GM12878 (cell line): ENCODE measurements around the gene FRYL. TPM values are rescaled to one million over a fixed set of nuclear protein-coding genes. Genes with fewer than 3 reads are reported as not detected.

Experiments used
- ATAC-seq: fragments of 200-7000 bp; cut with Tn5 transposase; 3 replicates; pipeline ENCODE4 v1.9.1; 2020; ENCODE audit warnings: mild to moderate bottlenecking, moderate library complexity
- BruUV-seq: library from RNA; stranded (reverse); fragments of 400-500 nt; replicated peaks from 2 replicates; lab custom pipeline; 2021; lab: Mats Ljungman, UMichigan
- CTCF ChIA-PET: fragments of 300-600 bp; sonication (Branson Sonifier 250); formaldehyde crosslinking; extraction: SDS; loops from one replicate; lab custom pipeline; 2021; ENCODE audit warnings: inconsistent platforms; lab: Yijun Ruan, JAX
- POLR2A ChIA-PET: fragments of 350-600 bp; formaldehyde crosslinking; extraction: SDS; loops from one replicate; lab custom pipeline; 2021; ENCODE audit warnings: inconsistent platforms; lab: Charles Lee
- RAD21 ChIA-PET: fragments of 300-600 bp; sonication (Branson Sonifier 250); formaldehyde crosslinking; loops from one replicate; lab custom pipeline; 2023; ENCODE audit warnings: antibody characterized with exemption; ENCODE audit not compliant: unreplicated experiment; lab: Charles Lee
- SMC1A ChIA-PET: fragments of 300-600 bp; sonication (Branson Sonifier 250); formaldehyde crosslinking; loops from one replicate; lab custom pipeline; 2023; ENCODE audit not compliant: unreplicated experiment, uncharacterized antibody; lab: Charles Lee
- DNase-seq: peaks from one replicate; pipeline ENCODE4 v3.0.0-alpha.2; 2011; ENCODE audit warnings: low read depth, low spot score
- FAIRE-seq: peaks from 3 replicates; lab custom pipeline; 2011; peaks lifted over from hg19 to GRCh38; lab: Jason Lieb, UNC
- H2AFZ ChIP-seq: 2 replicates; pipeline ENCODE4 v1.6.0; 2011; ENCODE audit warnings: low read depth, low read length, control low read depth; ENCODE audit not compliant: control insufficient read depth
- H3K27ac ChIP-seq: 2 replicates; pipeline ENCODE4 v1.5.1; 2011; ENCODE audit warnings: control low read depth; ENCODE audit not compliant: control insufficient read depth, insufficient read depth
- H3K27me3 ChIP-seq, 2 experiments: replicated peaks in 1 of 2; 2 replicates each; pipeline versions ENCODE4 v1.6.0 to v1.6.1; 2011; ENCODE audit warnings: low read length in 1 of 2; ENCODE audit not compliant: control insufficient read depth in 2 of 2, insufficient read depth in 2 of 2
- H3K36me3 ChIP-seq, 2 experiments: 2 replicates each; pipeline ENCODE4 v1.5.1; 2011; ENCODE audit warnings: low read length in 1 of 2; ENCODE audit not compliant: control insufficient read depth in 2 of 2, insufficient read depth in 2 of 2
- H3K4me1 ChIP-seq: 2 replicates; pipeline ENCODE4 v1.6.1; 2011; ENCODE audit warnings: mild to moderate bottlenecking, low read length, moderate library complexity, mixed read lengths; ENCODE audit not compliant: control insufficient read depth, insufficient read depth
- H3K4me2 ChIP-seq: 2 replicates; pipeline ENCODE4 v1.6.0; 2011; ENCODE audit warnings: control low read depth; ENCODE audit not compliant: control insufficient read depth, insufficient read depth
- H3K4me3 ChIP-seq: fragments of 200-600 bp; sonication (generic); 2 replicates; pipeline ENCODE4 v1.5.1; 2016
- H3K79me2 ChIP-seq: 2 replicates; pipeline ENCODE4 v1.6.0; 2011; ENCODE audit warnings: low read length; ENCODE audit not compliant: control insufficient read depth, insufficient read depth
- H3K9ac ChIP-seq: 2 replicates; pipeline ENCODE4 v1.8.0; 2011; ENCODE audit warnings: low read length, control low read depth, mixed read lengths; ENCODE audit not compliant: control insufficient read depth, insufficient read depth
- H3K9me3 ChIP-seq: replicated peaks from 3 replicates; pipeline ENCODE4 v1.5.1; 2011; ENCODE audit warnings: mild to moderate bottlenecking, low read length; ENCODE audit not compliant: control insufficient read depth, insufficient read depth
- H4K20me1 ChIP-seq: 2 replicates; pipeline ENCODE4 v1.6.0; 2011; ENCODE audit not compliant: control insufficient read depth, insufficient read depth
- EP300 ChIP-seq, 2 experiments: fragments of 150-350 bp in 1 of 2; IDR thresholded peaks; 2 replicates each; pipeline ENCODE4 v1.6.1; 2011 to 2012; ENCODE audit warnings: low read depth in 2 of 2, low read length in 2 of 2, borderline replicate concordance in 1 of 2, improper control_type of control experiment in 1 of 2, inconsistent platforms in 1 of 2; ENCODE audit not compliant: control insufficient read depth in 1 of 2
- HDAC2 ChIP-seq: fragments of 200-600 bp; sonication (generic); IDR thresholded peaks from 2 replicates; pipeline ENCODE4 v1.6.1; 2017
- LARP7 ChIP-seq: fragments of 450-650 bp; IDR thresholded peaks from 2 replicates; pipeline ENCODE4 v1.6.1; 2017; ENCODE audit warnings: mild to moderate bottlenecking
- RAD51 ChIP-seq: fragments of 450-650 bp; IDR thresholded peaks from 2 replicates; pipeline ENCODE4 v1.6.1; 2016; ENCODE audit warnings: moderate library complexity, mild to moderate bottlenecking, inconsistent platforms
- SMAD1 ChIP-seq: fragments of 450-650 bp; IDR thresholded peaks from 2 replicates; pipeline ENCODE4 v1.6.1; 2018; ENCODE audit warnings: mild to moderate bottlenecking, low read depth; ENCODE audit not compliant: partially characterized antibody
- ZNF207 ChIP-seq: fragments of 450-650 bp; IDR thresholded peaks from 2 replicates; pipeline ENCODE4 v1.6.1; 2014; ENCODE audit warnings: antibody characterized with exemption, mild to moderate bottlenecking, borderline replicate concordance
- in situ Hi-C: fragments of 300-500 bp; cut with MboI; formaldehyde crosslinking; loops from 9 replicates; pipeline ENCODE4 v1.14.3; 2018; ENCODE audit warnings: mixed read lengths
- intact Hi-C: fragments of 100-400 bp; cut with micrococcal nuclease; formaldehyde crosslinking; loops from one replicate; pipeline ENCODE4 v1.14.2; 2022; ENCODE audit not compliant: unreplicated experiment
- polyA plus RNA-seq, 11 experiments: library from polyadenylated mRNA; depleted of rRNA in 4 of 11; unstranded in 6 of 11; stranded (reverse) in 5 of 11; fragments of >200 nt; fragmentation: Nextera tagmentation in 4 of 11; fragmentation: Illumina TruSeq in 1 of 11; extraction: Ambion mirVana in 4 of 11; extraction: Trizol in 1 of 11; gene quantifications; 1 replicate in 1 of 11; 2 replicates in 10 of 11; pipeline versions ENCODE4 v1.2.1 to v1.2.3, GENCODE V29; 2011 to 2016; ENCODE audit warnings: inconsistent platforms in 2 of 11, missing spikeins in 2 of 11, low read depth in 1 of 11
- total RNA-seq, 4 experiments: library from RNA; depleted of rRNA in 3 of 4; stranded (reverse); fragments of >200 nt in 3 of 4; fragmentation: Illumina TruSeq in 1 of 4; extraction: Trizol in 1 of 4; gene quantifications; 2 replicates each; pipeline versions ENCODE4 v1.2.1 to v1.2.3, GENCODE V29; 2013 to 2021
- TF ChIP-seq, protein P1 (sequence below): IDR thresholded peaks from 2 replicates; pipeline ENCODE4 v1.6.1; 2012; ENCODE audit warnings: mild to moderate bottlenecking, low read depth, low read length
- TF ChIP-seq, protein P2 (sequence below): IDR thresholded peaks from 2 replicates; pipeline ENCODE4 v1.6.1; 2011; ENCODE audit warnings: borderline replicate concordance, low read depth, mild to moderate bottlenecking, moderate library complexity, low read length; ENCODE audit not compliant: insufficient read depth, poor library complexity, severe bottlenecking
- TF ChIP-seq, protein P3 (sequence below): IDR thresholded peaks from 2 replicates; pipeline ENCODE4 v1.6.1; 2011; ENCODE audit warnings: mild to moderate bottlenecking, low read depth, low read length, moderate library complexity; ENCODE audit not compliant: insufficient replicate concordance

Gene FRYL
- total and polyA plus RNA-seq, 10 of the 15 experiments (the other 5 are each of a cell fraction or from before 2014, with no cell fraction given) = 10.3 to 50.6 (median 28.7) TPM

DNA sequence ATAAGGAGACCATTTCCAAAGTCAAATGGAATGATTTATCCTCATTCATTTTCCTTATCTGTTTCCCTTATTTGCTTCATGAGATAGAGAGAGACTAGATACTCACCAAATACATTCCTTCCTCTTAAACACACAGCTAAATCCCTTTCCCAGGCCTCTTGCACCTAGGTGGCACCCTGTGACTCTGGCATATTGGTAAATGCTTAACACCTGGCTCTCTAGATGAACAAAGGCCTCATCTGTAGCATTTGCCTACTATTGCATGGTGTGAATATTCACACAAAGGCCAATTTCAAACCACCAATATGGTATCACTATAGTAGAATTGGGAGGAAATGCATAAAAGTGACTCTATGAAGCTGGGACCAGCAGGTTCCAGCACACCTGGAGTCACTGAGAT is 319.1 kb downstream of the FRYL start:
- RAD21 ChIA-PET = no interaction called here
- FAIRE-seq = no peak
- Histone ChIP-seq H3K27me3 (no peaks in the 10 kb centered on the region), H3K4me1 (no peaks in the 10 kb centered on the region), H3K4me3 (no peak overlapping the region), H3K79me2 (no peaks in the 10 kb centered on the region), H2AFZ (no peak overlapping the region), H3K36me3 (no peaks in the 10 kb centered on the region), H3K4me2 (no peak overlapping the region), H3K9me3 (no peaks in the 10 kb centered on the region; the same call in 2 of the 3 replicates), H4K20me1 (no peaks in the 10 kb centered on the region), H3K27ac (no peak overlapping the region), H3K9ac (no peak overlapping the region)
- POLR2A ChIA-PET = no interaction called here
- BruUV-seq = no TSS peak
- in situ Hi-C loops = no loop called here
- DNase-seq = no peak
- SMC1A ChIA-PET = no interaction called here
- CTCF ChIA-PET = no interaction called here
- ATAC-seq = no peak
- TF ChIP-seq EP300 (IDR thresholded peaks at IDR 0.05; ENCODE audit: borderline replicate concordance in 1 of 2, control insufficient read depth in 1 of 2, low read depth in 2 of 2, low read length in 2 of 2) = no peak
- TF ChIP-seq, protein P1, sequence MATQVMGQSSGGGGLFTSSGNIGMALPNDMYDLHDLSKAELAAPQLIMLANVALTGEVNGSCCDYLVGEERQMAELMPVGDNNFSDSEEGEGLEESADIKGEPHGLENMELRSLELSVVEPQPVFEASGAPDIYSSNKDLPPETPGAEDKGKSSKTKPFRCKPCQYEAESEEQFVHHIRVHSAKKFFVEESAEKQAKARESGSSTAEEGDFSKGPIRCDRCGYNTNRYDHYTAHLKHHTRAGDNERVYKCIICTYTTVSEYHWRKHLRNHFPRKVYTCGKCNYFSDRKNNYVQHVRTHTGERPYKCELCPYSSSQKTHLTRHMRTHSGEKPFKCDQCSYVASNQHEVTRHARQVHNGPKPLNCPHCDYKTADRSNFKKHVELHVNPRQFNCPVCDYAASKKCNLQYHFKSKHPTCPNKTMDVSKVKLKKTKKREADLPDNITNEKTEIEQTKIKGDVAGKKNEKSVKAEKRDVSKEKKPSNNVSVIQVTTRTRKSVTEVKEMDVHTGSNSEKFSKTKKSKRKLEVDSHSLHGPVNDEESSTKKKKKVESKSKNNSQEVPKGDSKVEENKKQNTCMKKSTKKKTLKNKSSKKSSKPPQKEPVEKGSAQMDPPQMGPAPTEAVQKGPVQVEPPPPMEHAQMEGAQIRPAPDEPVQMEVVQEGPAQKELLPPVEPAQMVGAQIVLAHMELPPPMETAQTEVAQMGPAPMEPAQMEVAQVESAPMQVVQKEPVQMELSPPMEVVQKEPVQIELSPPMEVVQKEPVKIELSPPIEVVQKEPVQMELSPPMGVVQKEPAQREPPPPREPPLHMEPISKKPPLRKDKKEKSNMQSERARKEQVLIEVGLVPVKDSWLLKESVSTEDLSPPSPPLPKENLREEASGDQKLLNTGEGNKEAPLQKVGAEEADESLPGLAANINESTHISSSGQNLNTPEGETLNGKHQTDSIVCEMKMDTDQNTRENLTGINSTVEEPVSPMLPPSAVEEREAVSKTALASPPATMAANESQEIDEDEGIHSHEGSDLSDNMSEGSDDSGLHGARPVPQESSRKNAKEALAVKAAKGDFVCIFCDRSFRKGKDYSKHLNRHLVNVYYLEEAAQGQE = no peak
- no peak for TF ChIP-seq HDAC2
- TF ChIP-seq ZNF207 = no peak
- TF ChIP-seq, protein P2, sequence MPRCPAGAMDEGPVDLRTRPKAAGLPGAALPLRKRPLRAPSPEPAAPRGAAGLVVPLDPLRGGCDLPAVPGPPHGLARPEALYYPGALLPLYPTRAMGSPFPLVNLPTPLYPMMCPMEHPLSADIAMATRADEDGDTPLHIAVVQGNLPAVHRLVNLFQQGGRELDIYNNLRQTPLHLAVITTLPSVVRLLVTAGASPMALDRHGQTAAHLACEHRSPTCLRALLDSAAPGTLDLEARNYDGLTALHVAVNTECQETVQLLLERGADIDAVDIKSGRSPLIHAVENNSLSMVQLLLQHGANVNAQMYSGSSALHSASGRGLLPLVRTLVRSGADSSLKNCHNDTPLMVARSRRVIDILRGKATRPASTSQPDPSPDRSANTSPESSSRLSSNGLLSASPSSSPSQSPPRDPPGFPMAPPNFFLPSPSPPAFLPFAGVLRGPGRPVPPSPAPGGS = no peak
- TF ChIP-seq LARP7 = no peak
- TF ChIP-seq SMAD1 = no peak
- TF ChIP-seq, protein P3, sequence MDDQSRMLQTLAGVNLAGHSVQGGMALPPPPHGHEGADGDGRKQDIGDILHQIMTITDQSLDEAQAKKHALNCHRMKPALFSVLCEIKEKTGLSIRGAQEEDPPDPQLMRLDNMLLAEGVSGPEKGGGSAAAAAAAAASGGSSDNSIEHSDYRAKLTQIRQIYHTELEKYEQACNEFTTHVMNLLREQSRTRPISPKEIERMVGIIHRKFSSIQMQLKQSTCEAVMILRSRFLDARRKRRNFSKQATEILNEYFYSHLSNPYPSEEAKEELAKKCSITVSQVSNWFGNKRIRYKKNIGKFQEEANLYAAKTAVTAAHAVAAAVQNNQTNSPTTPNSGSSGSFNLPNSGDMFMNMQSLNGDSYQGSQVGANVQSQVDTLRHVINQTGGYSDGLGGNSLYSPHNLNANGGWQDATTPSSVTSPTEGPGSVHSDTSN = no peak
- no peak for TF ChIP-seq RAD51
- intact Hi-C loops = no loop called here
